D721Med (cell line): ENCODE results near the gene TNFRSF18.
"Not testable (repeated sequence)": the region's sequence is repeated elsewhere in the genome, so short reads cannot be mapped to it uniquely, and the experiment has no call there.

ENCODE experiments used
- DNase-seq: peaks from one replicate; pipeline ENCODE4 v3.0.0; 2011; ENCODE audit warnings: low spot score; ENCODE audit not compliant: insufficient read length
- FAIRE-seq: peaks from 2 replicates; lab custom pipeline; 2011; peaks lifted over from hg19 to GRCh38; lab: Jason Lieb, UNC
- CTCF ChIP-seq: IDR thresholded peaks from 2 replicates; pipeline ENCODE4 v1.5.1; 2012; ENCODE audit warnings: mild to moderate bottlenecking, control low read depth; ENCODE audit not compliant: insufficient read depth; ENCODE audit errors: missing control alignments

The TNFRSF18 gene

GRCh38 chr1:1250786-1251284 is 44.4 kb upstream of the TNFRSF18 start:
- DNase-seq (no peak), FAIRE-seq (no peak)
- TF ChIP-seq CTCF, result no peak

DNA sequence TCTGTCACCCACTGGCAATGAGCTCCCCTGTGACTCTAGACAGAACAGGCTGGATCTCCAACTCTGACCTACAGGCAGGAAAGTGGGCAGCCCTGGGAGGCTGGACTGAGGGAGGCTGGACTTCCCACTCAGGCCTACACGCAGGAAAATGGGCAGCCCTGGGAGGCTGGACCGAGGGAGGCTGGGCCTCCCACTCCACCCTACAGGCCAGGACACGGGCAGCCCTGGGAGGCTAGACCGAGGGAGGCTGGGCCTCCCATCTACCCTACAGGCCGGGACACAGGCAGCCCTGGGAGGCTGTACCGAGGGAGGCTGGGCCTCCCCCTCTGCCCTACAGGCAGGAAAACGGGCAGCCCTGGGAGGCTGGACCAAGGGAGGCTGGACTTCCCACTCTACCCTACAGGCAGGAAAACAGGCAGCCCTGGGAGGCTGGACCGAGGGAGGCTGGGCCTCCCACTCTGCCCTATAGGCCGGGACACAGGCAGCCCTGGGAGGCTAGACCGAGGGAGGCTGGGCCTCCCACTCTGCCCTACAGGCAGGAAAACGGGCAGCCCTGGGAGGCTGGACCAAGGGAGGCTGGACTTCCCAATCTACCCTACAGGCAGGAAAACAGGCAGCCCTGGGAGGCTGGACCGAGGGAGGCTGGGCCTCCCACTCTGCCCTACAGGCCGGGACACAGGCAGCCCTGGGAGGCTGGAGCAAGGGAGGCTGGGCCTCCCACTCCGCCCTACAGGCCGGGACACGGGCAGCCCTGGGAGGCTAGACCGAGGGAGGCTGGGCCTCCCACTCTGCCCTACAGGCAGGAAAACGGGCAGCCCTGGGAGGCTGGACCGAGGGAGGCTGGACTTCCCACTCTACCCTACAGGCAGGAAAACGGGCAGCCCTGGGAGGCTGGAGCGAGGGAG is 41.9 kb upstream of the TNFRSF18 start:
- not testable (repeated sequence) for FAIRE-seq, DNase-seq

DNA sequence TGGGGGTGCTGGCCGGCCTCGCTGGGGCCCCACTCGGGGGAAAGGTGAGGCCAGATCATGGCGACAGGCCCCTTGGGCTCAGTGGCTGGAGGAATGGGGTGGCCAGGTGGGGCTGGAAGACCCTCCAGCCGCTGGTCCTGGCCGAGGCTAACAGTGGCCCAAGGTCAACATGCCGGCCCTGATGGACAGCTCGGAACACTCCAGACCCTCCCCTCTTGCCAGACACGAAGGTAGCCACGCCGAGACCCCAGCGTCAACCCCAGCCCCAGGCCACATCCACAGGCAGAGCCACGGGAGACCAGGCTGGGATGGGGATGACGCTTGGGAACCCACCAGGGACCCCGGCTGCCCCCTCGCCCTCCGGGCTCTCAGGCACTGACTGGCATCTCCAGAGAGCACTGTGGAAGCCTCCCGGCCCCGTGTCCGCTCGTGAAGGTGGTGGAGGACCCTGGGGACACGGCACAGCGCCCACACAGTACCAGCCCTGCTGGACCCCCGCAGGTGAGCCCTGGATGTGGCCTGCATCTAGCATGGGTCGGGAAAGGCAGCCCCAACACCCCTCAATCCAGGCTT is 41.0 kb upstream of the TNFRSF18 start:
- no peak for TF ChIP-seq CTCF
- no peak for FAIRE-seq
- DNase-seq, result no peak

- FAIRE-seq (no peak), DNase-seq (no peak)
- TF ChIP-seq CTCF, result no peak
These were observed 40.4 kb upstream of the TNFRSF18 start, which contains the start of gene C1QTNF12 for GRCh38 chr1:1246577-1247340. Gene C1QTNF12, minus strand, starts transcription at chr1:1246722. Its CDS starts 32 bp downstream, at chr1:1246690.

DNA sequence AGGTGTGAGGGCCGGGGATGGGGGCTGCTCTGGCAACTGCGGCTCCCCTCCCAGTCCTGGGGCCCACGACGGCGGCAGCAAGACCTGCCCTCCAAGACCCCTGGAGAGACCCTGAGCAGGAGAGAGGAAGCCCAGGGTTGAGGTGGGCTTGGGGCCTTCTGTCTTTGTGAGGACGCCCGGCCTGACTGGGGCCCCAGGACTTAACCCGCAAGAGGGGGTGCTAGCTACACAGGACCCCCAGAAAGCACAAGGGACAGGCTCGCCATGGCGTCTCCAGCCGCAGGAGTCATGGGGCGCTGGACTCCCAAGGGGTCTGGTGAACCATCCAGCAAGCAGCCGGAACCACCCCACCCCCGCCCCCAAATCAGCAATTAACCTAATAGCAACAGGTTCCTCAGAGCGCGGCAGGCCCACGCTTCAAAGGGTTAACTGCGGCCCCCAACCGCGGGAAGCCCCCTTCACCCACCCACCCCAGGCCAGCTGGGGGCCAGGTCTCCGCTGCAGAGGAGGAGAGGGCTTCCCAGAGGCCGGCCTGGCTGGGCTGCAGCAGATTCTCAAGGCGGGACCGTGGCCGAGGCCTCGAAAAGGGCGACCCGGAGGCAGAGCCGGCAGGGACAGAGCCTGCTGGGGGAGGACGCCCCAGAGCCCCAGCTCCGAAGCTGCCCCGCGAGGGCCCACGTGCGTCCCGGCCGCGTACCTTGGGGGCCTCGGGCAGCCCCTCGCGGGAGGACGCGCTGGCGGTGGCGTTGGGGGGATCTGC is 39.6 kb upstream of the TNFRSF18 start:
- TF ChIP-seq CTCF, result no peak
- DNase-seq, result no peak
- FAIRE-seq, result no peak

- no peak for TF ChIP-seq CTCF
- DNase-seq, result no peak
- no peak for FAIRE-seq
These were observed 38.9 kb upstream of the TNFRSF18 start for GRCh38 chr1:1245178-1245816.
